SK-N-SH (cell line): ENCODE results near the gene MTREX. TPM values are rescaled to one million over a fixed set of nuclear protein-coding genes. Genes with fewer than 3 reads are reported as not detected.
A peak's percentile ranks its signal among the peaks of the same experiment; 100 is the strongest.

Source experiments
- CTCF ChIA-PET: fragments of 300-600, 350-600 bp; formaldehyde crosslinking; extraction: SDS; loops from one replicate; lab custom pipeline; 2021; lab: Yijun Ruan, JAX
- POLR2A ChIA-PET: fragments of 350-600 bp; sonication (Branson Sonifier 250); formaldehyde crosslinking; extraction: SDS; loops from one replicate; lab custom pipeline; 2020; ENCODE audit warnings: antibody characterized with exemption, inconsistent platforms; lab: Yijun Ruan, JAX
- DNase-seq: peaks from one replicate; pipeline ENCODE4 v3.0.0; 2012
- H2AFZ ChIP-seq: fragments of 200-600 bp; sonication (generic); 2 replicates; pipeline ENCODE4 v1.8.1; 2016; ENCODE audit warnings: antibody characterized with exemption, mild to moderate bottlenecking, low read depth
- H3F3A ChIP-seq: fragments of 200-600 bp; sonication (generic); replicated peaks from 2 replicates; pipeline ENCODE3; 2016; ENCODE audit warnings: antibody characterized with exemption, mild to moderate bottlenecking; ENCODE audit not compliant: insufficient read depth
- H3K27ac ChIP-seq, 2 experiments: fragments of 200-500 bp in 1 of 2; fragments of 200-600 bp in 1 of 2; sonication (Bioruptor generic) in 1 of 2; sonication (generic), shearing (Covaris generic) in 1 of 2; 2 replicates each; pipeline versions ENCODE4 v1.5.1 to v1.6.1; 2014 to 2016; ENCODE audit warnings: low read depth in 2 of 2, inconsistent platforms in 1 of 2, low read length in 1 of 2, mild to moderate bottlenecking in 1 of 2, mixed read lengths in 1 of 2
- H3K27me3 ChIP-seq: fragments of 200-600 bp; sonication (generic), shearing (Covaris generic); 2 replicates; pipeline ENCODE4 v1.6.1; 2016; ENCODE audit warnings: mixed run types; ENCODE audit not compliant: insufficient read depth
- H3K36me3 ChIP-seq, 2 experiments: fragments of 200-500 bp in 1 of 2; fragments of 200-600 bp in 1 of 2; sonication (Bioruptor generic) in 1 of 2; sonication (generic) in 1 of 2; replicated peaks in 1 of 2; 2 replicates each; pipeline versions ENCODE3 to v1.5.1; 2014 to 2016; ENCODE audit warnings: low read length in 1 of 2, mild to moderate bottlenecking in 1 of 2; ENCODE audit not compliant: insufficient read depth in 2 of 2, control insufficient read depth in 1 of 2
- H3K4me1 ChIP-seq, 2 experiments: fragments of 200-500 bp in 1 of 2; fragments of 200-600 bp in 1 of 2; sonication (Bioruptor generic) in 1 of 2; sonication (generic), shearing (Covaris generic) in 1 of 2; 2 replicates each; pipeline versions ENCODE4 v1.5.1 to v1.6.1; 2014 to 2016; ENCODE audit warnings: low read depth in 1 of 2, low read length in 1 of 2, mixed run types in 1 of 2; ENCODE audit not compliant: insufficient read depth in 2 of 2, control insufficient read depth in 1 of 2
- H3K4me2 ChIP-seq: fragments of 200-600 bp; sonication (generic), shearing (Covaris generic); 2 replicates; pipeline ENCODE4 v1.6.1; 2017; ENCODE audit warnings: mixed run types
- H3K4me3 ChIP-seq, 2 experiments: fragments of 200-500 bp in 1 of 2; fragments of 200-600 bp in 1 of 2; sonication (Bioruptor generic) in 1 of 2; sonication (generic), shearing (Covaris generic) in 1 of 2; 2 replicates each; pipeline versions ENCODE4 v1.5.1 to v1.8.1; 2014 to 2016; ENCODE audit warnings: low read depth in 2 of 2, inconsistent platforms in 1 of 2, low read length in 1 of 2, mild to moderate bottlenecking in 1 of 2, mixed read lengths in 1 of 2, moderate library complexity in 1 of 2
- H3K79me2 ChIP-seq: fragments of 200-600 bp; sonication (generic); 2 replicates; pipeline ENCODE4 v1.8.1; 2017; ENCODE audit warnings: mild to moderate bottlenecking; ENCODE audit not compliant: insufficient read depth
- H3K9ac ChIP-seq: fragments of 200-600 bp; sonication (generic); 2 replicates; pipeline ENCODE4 v1.6.1; 2017; ENCODE audit warnings: mixed run types
- H3K9me2 ChIP-seq: fragments of 200-600 bp; sonication (generic); 2 replicates; pipeline ENCODE4 v1.6.1; 2017; ENCODE audit warnings: mixed run types
- H3K9me3 ChIP-seq: fragments of 200-600 bp; sonication (generic); 2 replicates; pipeline ENCODE4 v1.6.1; 2017; ENCODE audit warnings: mixed run types, mild to moderate bottlenecking, moderate library complexity
- H4K20me1 ChIP-seq: fragments of 200-600 bp; sonication (generic); 2 replicates; pipeline ENCODE4 v1.6.1; 2017; ENCODE audit warnings: mild to moderate bottlenecking, mixed run types; ENCODE audit not compliant: insufficient read depth
- CTCF ChIP-seq: fragments of 200-600 bp; sonication (generic); IDR thresholded peaks from 2 replicates; pipeline ENCODE4 v1.6.1; 2017; ENCODE audit warnings: antibody characterized with exemption, mild to moderate bottlenecking, moderate library complexity
- EP300 ChIP-seq, 2 experiments: IDR thresholded peaks; 2 replicates each; pipeline versions ENCODE4 v1.4.0 to v1.6.1; 2012; ENCODE audit warnings: borderline replicate concordance in 1 of 2, low read depth in 1 of 2, low read length in 1 of 2
- EZH2phosphoT487 ChIP-seq: fragments of 200-600 bp; sonication (generic); IDR thresholded peaks from 2 replicates; pipeline ENCODE4 v1.6.1; 2017; ENCODE audit warnings: low read depth, mixed run types, mild to moderate bottlenecking, antibody characterized with exemption, moderate library complexity, borderline replicate concordance
- FOXJ3 ChIP-seq: sonication (generic); formaldehyde crosslinking; IDR thresholded peaks from 2 replicates; pipeline ENCODE4 v1.5.1; 2020; ENCODE audit warnings: mild to moderate bottlenecking, missing genetic modification reagents
- FOXM1 ChIP-seq: IDR thresholded peaks from 2 replicates; pipeline ENCODE4 v1.4.0; 2012; ENCODE audit warnings: low read depth, mild to moderate bottlenecking
- JUND ChIP-seq: IDR thresholded peaks from 2 replicates; pipeline ENCODE4 v1.4.0; 2012
- MAX ChIP-seq: IDR thresholded peaks from 2 replicates; pipeline ENCODE4 v1.4.0; 2012; ENCODE audit warnings: low read depth
- MEF2A ChIP-seq: IDR thresholded peaks from 2 replicates; pipeline ENCODE4 v1.4.0; 2012; ENCODE audit warnings: low read depth, borderline replicate concordance
- MXI1 ChIP-seq: IDR thresholded peaks from 2 replicates; pipeline ENCODE4 v1.6.1; 2012; ENCODE audit warnings: mild to moderate bottlenecking, low read depth, low read length, improper control_type of control experiment
- NRF1 ChIP-seq: IDR thresholded peaks from 2 replicates; pipeline ENCODE4 v1.6.1; 2012; ENCODE audit warnings: low read depth, mild to moderate bottlenecking, low read length
- PBX3 ChIP-seq: IDR thresholded peaks from 2 replicates; pipeline ENCODE4; 2012
- POLR2AphosphoS5 ChIP-seq: IDR thresholded peaks from 2 replicates; pipeline ENCODE4 v1.6.1; 2012; ENCODE audit warnings: low read depth, low read length
- RAD21 ChIP-seq: IDR thresholded peaks from 2 replicates; pipeline ENCODE4 v1.6.1; 2012; ENCODE audit warnings: mild to moderate bottlenecking, low read length
- RCOR1 ChIP-seq: fragments of 150-350 bp; IDR thresholded peaks from 2 replicates; pipeline ENCODE4 v1.6.1; 2017; ENCODE audit warnings: antibody characterized with exemption, low read length
- REST ChIP-seq: IDR thresholded peaks from 2 replicates; pipeline ENCODE4 v1.6.1; 2012; ENCODE audit warnings: mild to moderate bottlenecking, low read depth, low read length, moderate library complexity
- RFX5 ChIP-seq: IDR thresholded peaks from 2 replicates; pipeline ENCODE4 v1.6.1; 2012; ENCODE audit warnings: mild to moderate bottlenecking, improper control_type of control experiment, low read length
- SMC3 ChIP-seq: IDR thresholded peaks from 2 replicates; pipeline ENCODE4 v1.6.1; 2012; ENCODE audit warnings: low read depth, low read length, improper control_type of control experiment
- TCF12 ChIP-seq: IDR thresholded peaks from 2 replicates; pipeline ENCODE4 v1.4.0; 2012
- USF2 ChIP-seq: fragments of 150-350 bp; IDR thresholded peaks from 2 replicates; pipeline ENCODE4 v1.6.1; 2017; ENCODE audit warnings: antibody characterized with exemption, low read length, low read depth, borderline replicate concordance
- YY1 ChIP-seq: IDR thresholded peaks from 2 replicates; pipeline ENCODE4 v1.4.0; 2012; ENCODE audit warnings: low read depth, mild to moderate bottlenecking
- WGBS: methylation state at CpG from one replicate; pipeline ENCODE4 v1.1.6; 2017; ENCODE audit warnings: low lambda C conversion rate; 5-methylcytosine and 5-hydroxymethylcytosine counted together
- polyA plus RNA-seq, 3 experiments: library from polyadenylated mRNA; depleted of rRNA; stranded (reverse); fragments of >200 nt; gene quantifications; 2 replicates each; pipeline ENCODE4 v1.2.3, GENCODE V29; 2012

The MTREX gene
- polyA plus RNA-seq, 1 of the 3 experiments (the other 2 are of a cell fraction) = 11.2 TPM

GRCh38 chr5:55324815-55325418, 17.1 kb downstream of the MTREX start:
- 96% methylated on average over 1 of the region's 1 CpG for WGBS
- peaks cover under 1% of the 10 kb centered on the region; the same call in 1 of the 2 replicates for H4K20me1 ChIP-seq
- no peak overlapping the region for H3K4me2 ChIP-seq
- H3F3A ChIP-seq = no peaks in the 10 kb centered on the region
- CTCF ChIA-PET = interaction anchor here (0.6 to 1.1 kb wide), 10 partner anchors 9 to 630 kb away, joined by 3 to 6 read pairs (median 3); no protein-coding TSS in a partner anchor
- no peak overlapping the region for H3K9ac ChIP-seq
- TF ChIP-seq MAX (no peak), RCOR1 (no peak), FOXJ3 (CRISPR knock-in tag) (no peak), CTCF (peak; percentile 77), FOXM1 (no peak), NRF1 (no peak), RAD21 (peak; percentile 77), SMC3 (peak; percentile 56), RFX5 (no peak)
- TF ChIP-seq, all 33 proteins: peak for 3
- H3K36me3 ChIP-seq = peaks cover 16 to 34% of the 10 kb centered on the region in 2 experiments
- no peaks in the 10 kb centered on the region for H3K9me2 ChIP-seq
- no peaks in the 10 kb centered on the region for H3K4me1 ChIP-seq
- H2AFZ ChIP-seq = no peak overlapping the region
- no peaks in the 10 kb centered on the region for H3K27me3 ChIP-seq
- DNase-seq = peak; percentile 22
- POLR2A ChIA-PET = interaction anchor here (0.6 kb wide), 1 partner anchor 107 kb away, joined by 5 read pairs; no protein-coding TSS in a partner anchor
- no peaks in the 10 kb centered on the region for H3K9me3 ChIP-seq
- H3K79me2 ChIP-seq = peaks cover 21% of the 10 kb centered on the region
- no peak overlapping the region for H3K27ac ChIP-seq
- H3K4me3 ChIP-seq = no peak overlapping the region

- Histone ChIP-seq H3K27ac (no peak overlapping the region), H3K4me2 (no peak overlapping the region), H3K4me3 (no peak overlapping the region), H3K4me1 (no peaks in the 10 kb centered on the region), H3K79me2 (peaks cover 21% of the 10 kb centered on the region), H3K9ac (no peak overlapping the region), H2AFZ (no peak overlapping the region), H3K9me3 (no peaks in the 10 kb centered on the region), H3K9me2 (no peaks in the 10 kb centered on the region)
- CTCF ChIA-PET = interaction anchor here (1.0 to 1.1 kb wide), 3 partner anchors 17 to 378 kb away, joined by 3 to 4 read pairs (median 3); no protein-coding TSS in a partner anchor
- DNase-seq = no peak
- 94% methylated on average over 5 of the region's 5 CpGs for WGBS
- no peak for TF ChIP-seq FOXJ3 (CRISPR knock-in tag)
- TF ChIP-seq TCF12 = no peak
- no peak for TF ChIP-seq JUND
- TF ChIP-seq FOXM1 = no peak
- TF ChIP-seq PBX3 = no peak
- TF ChIP-seq RCOR1 = no peak
- no peak for TF ChIP-seq MXI1
- no peak for TF ChIP-seq SMC3
- TF ChIP-seq MEF2A = no peak
- TF ChIP-seq NRF1 = no peak
- TF ChIP-seq EZH2phosphoT487 = no peak
- no peak for TF ChIP-seq REST
- TF ChIP-seq YY1 = no peak
- TF ChIP-seq POLR2AphosphoS5 = no peak
- TF ChIP-seq USF2 = no peak
- no peak for TF ChIP-seq EP300 (IDR thresholded peaks at IDR 0.05; ENCODE audit: borderline replicate concordance in 1 of 2, low read depth in 1 of 2, low read length in 1 of 2)
- TF ChIP-seq, all 33 proteins: peak for 0
- H3F3A ChIP-seq = no peaks in the 10 kb centered on the region
- peaks cover 18 to 40% of the 10 kb centered on the region in 2 experiments for H3K36me3 ChIP-seq
- no peaks in the 10 kb centered on the region for H3K27me3 ChIP-seq
- H4K20me1 ChIP-seq = no peaks in the 10 kb centered on the region
- POLR2A ChIA-PET = no interaction called here
These were observed 17.8 kb downstream of the MTREX start for GRCh38 chr5:55325621-55326020.
